ENCODE data around the gene ZNF710. TPM values are rescaled to one million over a fixed set of nuclear protein-coding genes. Genes with fewer than 3 reads are reported as not detected.
A peak's percentile ranks its signal among the peaks of the same experiment; 100 is the strongest.

Gene ZNF710
- total RNA-seq, 1 donor from 2014 or later: 24.2 TPM

DNA sequence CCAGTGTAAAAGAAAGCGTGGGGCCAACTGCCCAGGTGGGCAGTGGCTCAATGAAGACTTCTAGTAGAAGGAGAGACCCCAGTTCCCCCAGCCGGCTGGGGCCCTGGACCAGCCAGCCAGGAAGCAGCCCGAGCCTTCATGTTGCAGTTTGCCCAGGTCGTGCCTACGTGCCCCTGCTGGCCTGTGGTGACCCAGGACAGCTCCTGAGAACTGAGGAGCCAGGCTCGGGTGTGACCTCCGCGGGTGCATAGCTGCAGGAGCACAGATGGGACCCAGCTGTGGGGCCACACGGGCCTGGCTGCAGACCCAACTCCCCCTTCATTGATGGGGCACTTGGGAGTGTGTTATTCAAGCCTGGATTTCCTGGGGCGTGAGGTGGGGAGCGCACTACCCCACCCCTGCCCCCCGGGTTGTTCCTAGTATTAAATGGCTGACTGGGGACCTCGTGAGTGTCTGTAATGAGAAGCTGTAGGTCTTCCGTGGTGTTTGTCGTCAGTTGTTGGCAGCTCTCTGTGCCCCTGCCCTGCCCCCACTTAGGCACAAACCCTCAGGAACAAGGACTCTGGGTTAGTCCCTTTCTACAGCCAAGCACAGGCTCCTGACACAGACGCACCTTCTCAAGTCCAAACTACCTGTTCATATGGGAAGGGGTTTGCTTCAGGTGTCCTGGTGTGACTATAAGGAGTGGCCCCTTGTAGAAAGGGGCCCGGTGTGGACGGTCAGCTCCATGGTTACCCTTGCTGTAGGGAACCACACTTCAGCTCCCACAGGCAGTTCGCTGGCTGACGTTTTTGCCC lies 62.0 kb downstream of the ZNF710 start:
- no peak for TF ChIP-seq CTCF (IDR thresholded peaks at IDR 0.05)
- Mint-ChIP-seq H3K4me1 (ENCODE audit: unreplicated experiment) (peaks cover 39% of the 10 kb centered on the region), H3K4me3 (ENCODE audit: unreplicated experiment) (no peak overlapping the region), H3K27me3 (ENCODE audit: unreplicated experiment) (no peaks in the 10 kb centered on the region), H3K9me3 (ENCODE audit: unreplicated experiment) (no peaks in the 10 kb centered on the region), H3K36me3 (ENCODE audit: unreplicated experiment) (no peaks in the 10 kb centered on the region), H3K27ac (ENCODE audit: unreplicated experiment) (no peak overlapping the region)
- DNase-seq (ENCODE audit: extremely low spot score, unreplicated experiment): no peak

DNA sequence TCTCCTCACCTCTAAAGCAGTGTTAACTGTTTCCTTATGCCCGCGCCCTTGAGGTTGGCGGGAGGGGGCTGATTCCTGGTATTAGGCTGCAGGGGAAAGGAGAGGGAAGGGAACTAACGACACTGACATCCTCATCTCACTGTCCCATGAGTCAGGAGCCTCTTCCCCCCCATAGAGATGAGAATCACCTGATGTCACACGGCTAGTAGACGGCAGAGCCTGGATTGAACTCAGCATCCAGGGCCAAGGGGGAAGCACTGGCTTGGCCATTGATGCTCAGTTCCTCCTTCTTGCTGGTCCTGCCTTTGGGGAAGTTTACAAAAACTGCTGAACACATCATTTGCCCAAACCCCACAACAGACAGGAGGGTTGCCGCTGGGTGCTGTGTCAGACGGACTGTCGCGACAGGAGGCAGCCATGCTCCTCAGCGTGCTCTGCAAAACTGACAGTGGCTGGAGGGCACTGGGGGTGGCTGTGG lies 62.7 kb downstream of the ZNF710 start:
- Mint-ChIP-seq H3K4me3 (ENCODE audit: unreplicated experiment) (no peak overlapping the region), H3K27me3 (ENCODE audit: unreplicated experiment) (no peaks in the 10 kb centered on the region), H3K9me3 (ENCODE audit: unreplicated experiment) (no peaks in the 10 kb centered on the region), H3K27ac (ENCODE audit: unreplicated experiment) (no peak overlapping the region), H3K4me1 (ENCODE audit: unreplicated experiment) (peaks cover 39% of the 10 kb centered on the region), H3K36me3 (ENCODE audit: unreplicated experiment) (no peaks in the 10 kb centered on the region)
- DNase-seq (ENCODE audit: extremely low spot score, unreplicated experiment): no peak
- TF ChIP-seq CTCF (IDR thresholded peaks at IDR 0.05): no peak

DNA sequence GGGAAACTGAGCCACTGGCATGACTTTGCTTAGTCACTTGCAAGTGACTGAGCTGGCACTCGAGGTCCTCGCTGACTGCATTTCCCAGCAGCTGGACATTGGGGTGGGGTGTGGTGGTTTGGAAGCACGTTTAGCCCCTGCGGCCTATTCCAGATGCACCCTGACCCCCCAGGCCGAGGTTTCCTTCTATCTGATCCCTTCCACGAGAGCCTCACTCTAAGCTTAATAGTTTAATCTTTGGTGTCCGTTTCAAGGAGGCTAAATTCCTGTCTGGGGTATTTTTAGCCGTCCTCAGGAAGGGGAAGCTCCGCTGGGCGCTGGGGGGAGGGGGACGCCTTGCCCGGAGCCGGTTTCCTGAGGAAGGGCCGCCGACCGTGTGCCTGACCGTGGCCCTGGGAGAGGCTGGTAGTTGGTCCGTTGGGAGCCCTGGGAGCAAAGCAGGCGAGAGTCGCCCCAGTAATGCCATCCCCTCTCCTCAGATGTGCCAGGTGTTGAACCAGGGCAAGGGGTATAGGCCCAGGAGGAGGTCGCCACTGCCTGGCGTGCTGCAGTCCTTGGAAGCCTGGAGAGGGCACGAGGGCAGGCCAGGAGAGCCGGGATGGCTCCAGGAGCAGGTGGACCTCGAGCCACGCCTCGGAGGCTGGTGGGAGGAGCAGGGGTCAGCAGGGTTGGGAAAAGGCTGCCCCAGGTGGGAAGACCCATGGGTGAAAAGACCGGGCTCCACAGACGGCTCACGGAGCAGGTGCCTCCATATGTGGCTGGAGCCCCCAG lies 64.0 kb downstream of the ZNF710 start:
- DNase-seq (ENCODE audit: extremely low spot score, unreplicated experiment): no peak
- Mint-ChIP-seq H3K27me3 (ENCODE audit: unreplicated experiment) (no peaks in the 10 kb centered on the region), H3K36me3 (ENCODE audit: unreplicated experiment) (peaks cover 6% of the 10 kb centered on the region), H3K9me3 (ENCODE audit: unreplicated experiment) (no peaks in the 10 kb centered on the region), H3K4me3 (ENCODE audit: unreplicated experiment) (no peak overlapping the region), H3K4me1 (ENCODE audit: unreplicated experiment) (peaks cover 28% of the 10 kb centered on the region), H3K27ac (ENCODE audit: unreplicated experiment) (peak overlapping the region; percentile 27)
- TF ChIP-seq CTCF (IDR thresholded peaks at IDR 0.05): no peak

GRCh38 chr15:90065682-90066049 lies 64.5 kb downstream of the ZNF710 start:
- Mint-ChIP-seq H3K4me3 (ENCODE audit: unreplicated experiment) (no peak overlapping the region), H3K27me3 (ENCODE audit: unreplicated experiment) (no peaks in the 10 kb centered on the region), H3K27ac (ENCODE audit: unreplicated experiment) (peak overlapping the region; percentile 21), H3K36me3 (ENCODE audit: unreplicated experiment) (peaks cover 6% of the 10 kb centered on the region), H3K9me3 (ENCODE audit: unreplicated experiment) (no peaks in the 10 kb centered on the region), H3K4me1 (ENCODE audit: unreplicated experiment) (peaks cover 26% of the 10 kb centered on the region)
- DNase-seq (ENCODE audit: extremely low spot score, unreplicated experiment): no peak
- no peak for TF ChIP-seq CTCF (IDR thresholded peaks at IDR 0.05)

All from osteocyte (in vitro differentiated cells).